Caco-2 (cell line): ENCODE data around the gene RXFP1. TPM values are rescaled to one million over a fixed set of nuclear protein-coding genes. Genes with fewer than 3 reads are reported as not detected.

ENCODE experiments used
- BruUV-seq: library from RNA; stranded (reverse); fragments of 400-500 nt; replicated peaks from 2 replicates; lab custom pipeline; 2021; lab: Mats Ljungman, UMichigan
- CTCF ChIA-PET: fragments of 300-600 bp; sonication (Branson Sonifier 250); formaldehyde crosslinking; loops from one replicate; lab custom pipeline; 2022; ENCODE audit warnings: antibody characterized with exemption; lab: Charles Lee
- POLR2A ChIA-PET: fragments of 300-600 bp; sonication (Branson Sonifier 250); formaldehyde crosslinking; loops from one replicate; lab custom pipeline; 2022; ENCODE audit warnings: antibody characterized with exemption; lab: Charles Lee
- DNase-seq, 2 experiments: peaks; one replicate each; pipeline versions ENCODE4 v3.0.0 to v3.0.0-alpha.2; 2020 to 2022
- H3K27me3 ChIP-seq: replicated peaks from 2 replicates; pipeline ENCODE4 v1.6.0; 2011; ENCODE audit warnings: low read length; ENCODE audit not compliant: control insufficient read depth, insufficient read depth
- H3K36me3 ChIP-seq: 2 replicates; pipeline ENCODE4 v1.5.1; 2011; ENCODE audit warnings: low read length; ENCODE audit not compliant: control insufficient read depth, insufficient read depth
- H3K4me1 ChIP-seq: fragments of 250-450 bp; sonication (Bioruptor Pico); 2 replicates; pipeline ENCODE4 v1.5.1; 2020; ENCODE audit warnings: mild to moderate bottlenecking
- H3K4me3 ChIP-seq: 2 replicates; pipeline ENCODE4 v1.5.1; 2011; ENCODE audit warnings: low read depth, mild to moderate bottlenecking, control low read depth, low read length
- H3K9me3 ChIP-seq: fragments of 250-450 bp; sonication (Bioruptor Pico); 2 replicates; pipeline ENCODE4 v1.5.1; 2020; ENCODE audit warnings: mild to moderate bottlenecking, moderate library complexity
- H3K27ac Mint-ChIP-seq: one replicate; pipeline ENCODE4 v1.8.0; 2022; ENCODE audit warnings: mixed read lengths; ENCODE audit not compliant: unreplicated experiment
- H3K27me3 Mint-ChIP-seq: one replicate; pipeline ENCODE4 v1.8.0; 2022; ENCODE audit warnings: mixed read lengths; ENCODE audit not compliant: insufficient read depth, unreplicated experiment
- H3K36me3 Mint-ChIP-seq: one replicate; pipeline ENCODE4 v1.8.0; 2022; ENCODE audit warnings: mild to moderate bottlenecking, mixed read lengths; ENCODE audit not compliant: insufficient read depth, unreplicated experiment
- H3K4me1 Mint-ChIP-seq: one replicate; pipeline ENCODE4 v1.8.0; 2022; ENCODE audit warnings: low read depth, mixed read lengths; ENCODE audit not compliant: unreplicated experiment
- H3K4me3 Mint-ChIP-seq: one replicate; pipeline ENCODE4 v1.8.0; 2022; ENCODE audit warnings: mild to moderate bottlenecking, moderate library complexity, mixed read lengths; ENCODE audit not compliant: unreplicated experiment
- H3K9me3 Mint-ChIP-seq: one replicate; pipeline ENCODE4 v1.8.0; 2022; ENCODE audit warnings: mixed read lengths; ENCODE audit not compliant: unreplicated experiment
- intact Hi-C: fragments of 100-400 bp; cut with micrococcal nuclease; formaldehyde crosslinking; loops from one replicate; pipeline ENCODE4 v1.10.0; 2022; ENCODE audit not compliant: unreplicated experiment
- total RNA-seq: library from RNA; stranded (reverse); gene quantifications from 2 replicates; pipeline ENCODE4 v1.2.3, GENCODE V29; 2022
- TF ChIP-seq, protein P1 (sequence below), 2 experiments: fragments of 200-600 bp in 1 of 2; IDR thresholded peaks; 1 replicate in 1 of 2; 2 replicates in 1 of 2; pipeline versions ENCODE4 v1.5.1 to v1.8.0; 2011 to 2022; ENCODE audit warnings: antibody characterized with exemption in 1 of 2, control low read depth in 1 of 2, inconsistent platforms in 1 of 2, low read depth in 1 of 2, low read length in 1 of 2, mild to moderate bottlenecking in 1 of 2, moderate library complexity in 1 of 2; ENCODE audit not compliant: insufficient read depth in 1 of 2, severe bottlenecking in 1 of 2, unreplicated experiment in 1 of 2

The RXFP1 gene
- total RNA-seq, 1 experiment from 2014 or later: not detected

DNA sequence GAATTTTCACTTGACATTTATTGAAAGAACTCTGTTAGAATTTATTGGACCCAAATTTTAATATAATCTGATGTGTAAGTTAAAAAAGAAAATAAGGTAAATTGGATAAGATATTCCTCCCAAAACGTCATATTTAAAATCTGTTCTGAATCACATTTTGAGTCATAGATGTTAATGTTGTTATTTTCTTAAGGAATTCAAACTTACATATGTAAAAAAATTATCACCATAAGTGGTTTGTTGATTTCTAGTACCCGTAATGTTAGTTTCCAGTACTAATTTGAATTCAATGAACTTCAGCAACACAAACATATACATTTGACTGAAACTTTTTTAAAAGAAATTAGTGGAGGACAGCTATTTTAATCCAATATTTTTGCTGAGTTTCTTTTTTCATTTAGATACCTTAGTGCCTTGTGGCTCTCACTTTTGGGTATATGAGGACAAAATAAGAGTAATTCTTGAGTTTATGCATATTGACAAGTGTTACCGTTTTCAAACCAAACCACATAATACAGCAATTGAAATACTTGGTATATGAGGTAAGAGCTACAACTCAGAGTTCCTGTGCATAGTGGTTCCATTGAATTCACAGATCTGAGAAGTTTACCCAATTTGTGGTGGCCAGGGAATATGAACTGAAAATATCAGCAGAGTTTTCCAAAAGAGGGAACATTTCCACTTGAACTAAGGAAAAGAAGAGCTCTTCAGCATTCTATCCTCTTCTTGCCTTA is 78.2 kb downstream of the RXFP1 start:
- Mint-ChIP-seq H3K36me3 (no peaks in the 10 kb centered on the region), H3K4me3 (no peak overlapping the region), H3K27ac (no peak overlapping the region), H3K9me3 (no peaks in the 10 kb centered on the region), H3K27me3 (peaks cover 6% of the 10 kb centered on the region), H3K4me1 (no peaks in the 10 kb centered on the region)
- H3K27me3 ChIP-seq: no peaks in the 10 kb centered on the region
- no peak for DNase-seq
- POLR2A ChIA-PET: no interaction called here
- CTCF ChIA-PET: no interaction called here
- BruUV-seq: no TSS peak
- intact Hi-C loops: no loop called here
- no peaks in the 10 kb centered on the region for H3K4me1 ChIP-seq
- TF ChIP-seq, protein P1, sequence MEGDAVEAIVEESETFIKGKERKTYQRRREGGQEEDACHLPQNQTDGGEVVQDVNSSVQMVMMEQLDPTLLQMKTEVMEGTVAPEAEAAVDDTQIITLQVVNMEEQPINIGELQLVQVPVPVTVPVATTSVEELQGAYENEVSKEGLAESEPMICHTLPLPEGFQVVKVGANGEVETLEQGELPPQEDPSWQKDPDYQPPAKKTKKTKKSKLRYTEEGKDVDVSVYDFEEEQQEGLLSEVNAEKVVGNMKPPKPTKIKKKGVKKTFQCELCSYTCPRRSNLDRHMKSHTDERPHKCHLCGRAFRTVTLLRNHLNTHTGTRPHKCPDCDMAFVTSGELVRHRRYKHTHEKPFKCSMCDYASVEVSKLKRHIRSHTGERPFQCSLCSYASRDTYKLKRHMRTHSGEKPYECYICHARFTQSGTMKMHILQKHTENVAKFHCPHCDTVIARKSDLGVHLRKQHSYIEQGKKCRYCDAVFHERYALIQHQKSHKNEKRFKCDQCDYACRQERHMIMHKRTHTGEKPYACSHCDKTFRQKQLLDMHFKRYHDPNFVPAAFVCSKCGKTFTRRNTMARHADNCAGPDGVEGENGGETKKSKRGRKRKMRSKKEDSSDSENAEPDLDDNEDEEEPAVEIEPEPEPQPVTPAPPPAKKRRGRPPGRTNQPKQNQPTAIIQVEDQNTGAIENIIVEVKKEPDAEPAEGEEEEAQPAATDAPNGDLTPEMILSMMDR (IDR thresholded peaks at IDR 0.05; ENCODE audit: insufficient read depth in 1 of 2, low read depth in 1 of 2, low read length in 1 of 2, severe bottlenecking in 1 of 2, unreplicated experiment in 1 of 2): no peak
- H3K4me3 ChIP-seq: no peak overlapping the region
- no peaks in the 10 kb centered on the region for H3K9me3 ChIP-seq
- no peaks in the 10 kb centered on the region for H3K36me3 ChIP-seq

DNA sequence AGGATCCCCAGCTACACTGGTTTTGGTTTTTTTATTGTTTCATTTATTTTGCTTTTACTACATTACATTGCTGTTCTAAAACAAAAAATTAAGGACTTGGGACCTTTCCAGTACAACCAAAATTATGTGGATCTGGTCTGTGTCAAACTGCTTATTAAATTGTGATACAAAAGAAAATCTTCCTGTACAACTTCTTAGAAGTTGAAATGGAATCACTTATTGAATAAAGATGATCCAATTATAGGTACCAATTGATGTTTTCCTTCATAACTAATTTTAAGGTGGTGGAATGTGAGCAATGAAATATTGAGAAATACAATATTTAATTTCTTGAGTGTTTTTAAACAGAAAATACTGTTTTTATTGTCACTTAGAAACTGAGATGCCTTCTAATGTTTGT is 82.7 kb downstream of the RXFP1 start:
- H3K4me3 ChIP-seq: no peak overlapping the region
- no peaks in the 10 kb centered on the region for H3K9me3 Mint-ChIP-seq
- no peaks in the 10 kb centered on the region for H3K4me1 Mint-ChIP-seq
- no peaks in the 10 kb centered on the region for H3K36me3 Mint-ChIP-seq
- H3K27me3 ChIP-seq: no peaks in the 10 kb centered on the region
- peaks cover 4% of the 10 kb centered on the region for H3K27me3 Mint-ChIP-seq
- no peaks in the 10 kb centered on the region for H3K9me3 ChIP-seq
- TF ChIP-seq, protein P1 (IDR thresholded peaks at IDR 0.05; ENCODE audit: insufficient read depth in 1 of 2, low read depth in 1 of 2, low read length in 1 of 2, severe bottlenecking in 1 of 2, unreplicated experiment in 1 of 2): no peak
- ChIA-PET CTCF (no interaction called here), POLR2A (no interaction called here)
- BruUV-seq: no TSS peak
- H3K27ac Mint-ChIP-seq: no peak overlapping the region
- no peak overlapping the region for H3K4me3 Mint-ChIP-seq
- intact Hi-C loops: no loop called here
- H3K36me3 ChIP-seq: no peaks in the 10 kb centered on the region
- H3K4me1 ChIP-seq: no peaks in the 10 kb centered on the region
- DNase-seq: no peak

DNA sequence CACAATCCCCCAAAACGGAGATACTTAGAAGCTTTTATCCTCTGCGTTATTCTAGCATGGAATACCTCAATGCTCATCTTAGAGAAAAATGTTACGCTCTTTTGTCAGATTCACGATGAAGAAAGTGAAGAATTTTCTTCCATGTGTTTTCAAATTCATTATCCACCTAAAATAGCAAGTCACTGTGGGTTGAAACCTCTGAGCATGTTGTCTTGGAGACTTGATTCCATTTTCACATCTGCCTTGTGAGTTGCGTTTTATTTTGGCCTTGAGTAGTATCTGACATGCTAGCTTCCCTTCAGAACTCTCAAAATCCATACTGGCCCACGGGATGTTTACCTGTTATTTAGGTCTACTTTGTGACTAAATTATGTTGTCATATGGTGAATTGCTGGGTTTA is 83.7 kb downstream of the RXFP1 start:
- Histone ChIP-seq H3K4me3 (no peak overlapping the region), H3K9me3 (no peaks in the 10 kb centered on the region), H3K36me3 (no peaks in the 10 kb centered on the region), H3K4me1 (no peaks in the 10 kb centered on the region), H3K27me3 (no peaks in the 10 kb centered on the region)
- no peaks in the 10 kb centered on the region for H3K9me3 Mint-ChIP-seq
- no peak for DNase-seq
- BruUV-seq: no TSS peak
- peaks cover 4% of the 10 kb centered on the region for H3K27me3 Mint-ChIP-seq
- H3K27ac Mint-ChIP-seq: no peak overlapping the region
- no peak overlapping the region for H3K4me3 Mint-ChIP-seq
- intact Hi-C loops: no loop called here
- ChIA-PET CTCF (no interaction called here), POLR2A (no interaction called here)
- H3K36me3 Mint-ChIP-seq: no peaks in the 10 kb centered on the region
- TF ChIP-seq, protein P1 (IDR thresholded peaks at IDR 0.05; ENCODE audit: insufficient read depth in 1 of 2, low read depth in 1 of 2, low read length in 1 of 2, severe bottlenecking in 1 of 2, unreplicated experiment in 1 of 2): no peak
- no peaks in the 10 kb centered on the region for H3K4me1 Mint-ChIP-seq
